HG03066 (cell line): ENCODE results near the gene MREG.

ENCODE experiments used
- ATAC-seq: cut with Tn5 transposase; IDR thresholded peaks from one replicate; pipeline ENCODE4 v1.9.1; 2021; ENCODE audit warnings: low read depth; ENCODE audit not compliant: unreplicated experiment

The MREG gene

GRCh38 chr2:216013080-216013909, at the start of gene MREG:
TSS of gene MREG (minus strand) at chr2:216013551. CDS start at chr2:216013327, 224 bp downstream.
- ATAC-seq: peak; percentile 44

DNA sequence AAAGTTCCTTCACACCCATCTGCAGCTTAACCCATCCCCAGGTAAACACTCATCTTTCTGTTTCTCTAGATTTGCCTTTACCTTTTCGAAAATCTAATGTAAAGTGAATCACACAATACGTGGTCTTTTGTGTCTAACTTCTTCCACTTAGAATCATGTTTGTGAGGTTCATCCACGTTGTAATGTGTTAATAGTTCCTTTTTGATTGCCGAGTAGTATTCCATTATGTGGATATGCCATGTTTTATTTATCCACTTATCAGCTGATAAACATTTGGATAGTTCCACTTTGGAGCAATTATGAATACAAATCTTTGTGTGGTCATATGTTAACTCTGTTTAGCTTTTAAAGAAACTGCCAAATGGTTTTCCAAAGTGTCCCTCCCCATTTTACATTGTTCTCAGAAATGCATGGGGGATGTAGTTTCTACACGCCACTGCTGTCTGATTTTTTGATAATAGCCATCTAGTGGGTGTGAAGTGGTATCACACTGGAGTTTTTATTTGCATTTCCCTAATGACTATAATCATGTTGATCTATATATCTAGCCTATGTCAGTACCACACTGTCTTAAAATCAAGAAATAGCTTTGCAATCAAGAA, 46.0 kb upstream of the MREG start:
- no peak for ATAC-seq

GRCh38 chr2:216057688-216058193, 44.4 kb upstream of the MREG start:
- ATAC-seq: peak; percentile 81

- peak; percentile 51 for ATAC-seq
These were observed 43.4 kb upstream of the MREG start for GRCh38 chr2:216056739-216057138.

DNA sequence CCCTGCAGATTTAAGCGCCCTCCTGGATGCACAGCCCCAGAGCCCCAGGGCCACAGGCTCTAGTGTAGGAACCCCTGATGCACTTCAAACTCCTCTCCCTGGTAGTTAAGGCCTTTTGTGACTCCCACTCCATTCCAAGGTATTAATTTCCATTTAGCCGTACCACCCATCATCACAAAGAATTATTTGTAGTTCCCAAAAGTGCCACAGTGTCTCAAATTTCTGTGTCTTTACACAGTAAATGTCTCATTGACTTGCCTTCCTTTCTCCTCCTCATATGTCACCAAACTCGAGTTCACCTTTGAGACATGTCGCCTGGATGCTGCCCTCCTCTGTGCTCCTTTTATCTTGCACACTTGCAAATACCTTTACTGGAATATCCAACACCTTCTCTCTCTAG, 42.3 kb upstream of the MREG start:
- no peak for ATAC-seq

DNA sequence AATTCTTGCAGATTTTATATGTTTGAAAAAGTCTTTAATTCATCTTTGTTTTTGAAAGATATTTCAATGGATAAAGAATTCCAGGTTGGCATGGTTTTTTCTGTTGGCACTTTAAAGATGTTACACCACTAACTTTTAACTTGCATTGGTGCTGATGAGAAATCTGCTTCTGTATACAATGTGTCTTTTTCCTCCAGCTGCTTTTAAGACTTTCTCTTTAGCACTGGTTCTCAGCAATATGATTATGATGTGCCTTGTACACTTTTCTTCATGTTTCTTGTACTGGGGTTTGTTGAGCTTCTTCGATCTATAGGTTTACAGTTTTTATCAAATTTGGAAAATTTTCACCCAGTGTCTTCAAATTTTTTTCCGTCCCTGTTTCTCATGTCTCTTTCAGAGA, 39.1 kb upstream of the MREG start:
- ATAC-seq: no peak

DNA sequence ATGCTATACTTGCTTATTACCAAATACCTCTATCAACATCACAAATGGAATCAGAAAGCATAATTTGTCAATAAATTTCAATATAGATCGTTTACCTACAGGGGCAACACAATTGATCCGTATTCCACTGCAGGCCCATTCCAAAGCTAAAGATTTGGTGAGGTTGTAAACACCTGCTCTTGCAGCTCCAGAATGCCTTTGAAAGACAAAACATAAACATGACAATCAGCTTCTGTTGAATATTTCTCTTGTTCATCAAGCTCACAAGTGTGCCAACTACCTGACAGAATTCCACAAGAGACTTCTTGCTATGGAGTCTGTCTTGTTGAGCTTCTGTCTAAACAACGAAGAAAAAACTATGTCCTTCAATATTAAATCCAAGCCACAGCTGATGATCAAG, 38.0 kb upstream of the MREG start:
- no peak for ATAC-seq

DNA sequence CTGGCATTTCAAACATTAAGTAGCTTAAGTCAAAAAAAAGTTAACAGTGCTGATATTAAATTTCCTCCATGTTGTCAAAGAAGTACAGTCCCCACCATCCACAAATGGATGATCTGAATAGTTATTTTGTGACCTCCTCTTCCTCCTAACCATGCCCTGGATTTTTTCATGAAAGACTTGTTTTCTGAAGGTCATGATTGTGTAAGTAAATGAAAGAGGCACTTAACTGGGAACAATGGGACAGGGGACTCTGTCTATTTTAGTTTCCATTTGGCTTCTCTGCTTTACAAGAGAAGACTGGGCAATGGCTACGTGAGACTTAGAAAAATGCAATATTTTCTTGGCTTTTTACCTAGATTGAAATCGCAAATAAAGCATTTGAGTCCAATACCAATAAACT, 36.1 kb upstream of the MREG start:
- no peak for ATAC-seq

DNA sequence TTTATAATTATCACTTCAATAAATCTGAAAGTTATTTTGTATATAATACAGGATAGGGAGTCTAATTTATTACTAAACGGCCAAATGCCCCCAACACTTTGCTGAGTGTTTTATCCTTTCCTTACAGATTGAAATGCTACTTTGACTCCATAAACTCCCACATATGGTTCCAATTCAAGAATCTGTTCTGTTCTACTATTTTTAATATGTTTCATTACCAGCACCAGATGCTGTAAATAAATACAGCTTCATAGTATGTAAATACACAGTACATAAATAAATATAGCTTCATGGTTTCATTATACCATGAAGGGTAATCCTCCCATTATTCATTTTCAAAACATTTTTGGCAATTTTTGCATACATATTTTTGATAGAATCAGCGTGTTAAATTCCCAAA, 34.0 kb upstream of the MREG start:
- no peak for ATAC-seq

- peak; percentile 97 for ATAC-seq
These were observed 31.6 kb upstream of the MREG start for GRCh38 chr2:216044883-216045486.

- no peak for ATAC-seq
These were observed 30.6 kb upstream of the MREG start for GRCh38 chr2:216043949-216044348.

- ATAC-seq: no peak
These were observed 28.1 kb upstream of the MREG start for GRCh38 chr2:216041438-216041837.

DNA sequence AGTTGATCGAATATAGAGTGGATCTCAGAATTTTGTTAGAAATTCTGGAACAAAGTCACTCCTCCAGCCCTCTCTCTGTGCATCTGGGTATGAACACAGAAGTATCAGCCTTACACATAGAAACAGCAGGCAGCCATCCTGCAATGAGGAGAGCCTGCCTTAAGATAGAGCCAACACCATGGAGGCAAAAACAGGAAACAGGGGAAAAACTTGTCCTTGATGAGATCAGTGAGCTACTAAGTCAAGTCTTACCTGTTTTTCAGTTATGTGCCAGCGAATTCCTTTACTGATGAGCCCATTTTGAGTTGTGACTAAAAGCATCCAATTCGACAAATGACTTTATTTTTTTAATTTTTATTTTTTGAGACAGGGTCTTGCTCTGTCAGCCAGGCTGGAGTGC, 26.6 kb upstream of the MREG start:
- no peak for ATAC-seq

DNA sequence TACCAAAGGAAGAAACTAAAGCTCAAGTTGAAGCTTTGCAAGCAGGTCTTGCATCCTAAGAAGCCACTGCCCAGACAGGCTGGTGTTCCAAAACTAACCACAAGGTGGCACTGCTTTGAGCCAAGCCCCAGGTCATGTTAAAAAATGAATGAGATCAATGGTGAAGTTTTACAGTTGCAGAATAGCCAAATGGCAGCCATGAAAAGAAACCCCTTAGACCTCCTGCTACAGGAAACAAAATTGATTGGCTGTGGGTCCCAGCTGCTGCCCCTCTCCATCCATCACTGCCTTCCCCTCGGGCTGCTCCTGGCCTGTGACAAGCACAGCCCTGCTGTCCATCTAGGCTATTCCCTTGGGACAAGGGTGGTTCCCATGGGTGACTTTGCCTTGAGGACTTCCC, 20.7 kb upstream of the MREG start:
- ATAC-seq: peak; percentile 38

- no peak for ATAC-seq
These were observed 20.1 kb upstream of the MREG start for GRCh38 chr2:216033403-216033802.

GRCh38 chr2:216031960-216032689, 18.8 kb upstream of the MREG start:
- peak; percentile 74 for ATAC-seq

DNA sequence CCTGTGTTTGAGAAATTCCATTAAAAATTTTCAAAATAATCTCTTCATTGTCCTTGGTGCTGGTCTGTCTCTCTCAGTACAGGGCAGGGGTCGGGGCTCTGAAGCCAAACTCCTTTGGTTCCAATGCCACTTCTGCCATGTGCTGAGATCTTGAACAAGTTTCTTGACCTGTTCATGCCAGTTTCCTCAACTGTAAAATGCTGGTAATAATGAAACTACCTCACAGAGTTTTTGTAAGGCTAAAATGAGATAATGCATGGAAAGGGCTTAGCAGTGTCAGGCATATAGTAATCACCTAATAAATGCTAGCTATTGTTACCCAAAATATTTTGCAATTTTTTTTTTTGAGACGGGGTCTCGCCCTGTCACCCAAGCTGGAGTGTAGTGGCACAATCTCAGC, 16.9 kb upstream of the MREG start:
- ATAC-seq: no peak

DNA sequence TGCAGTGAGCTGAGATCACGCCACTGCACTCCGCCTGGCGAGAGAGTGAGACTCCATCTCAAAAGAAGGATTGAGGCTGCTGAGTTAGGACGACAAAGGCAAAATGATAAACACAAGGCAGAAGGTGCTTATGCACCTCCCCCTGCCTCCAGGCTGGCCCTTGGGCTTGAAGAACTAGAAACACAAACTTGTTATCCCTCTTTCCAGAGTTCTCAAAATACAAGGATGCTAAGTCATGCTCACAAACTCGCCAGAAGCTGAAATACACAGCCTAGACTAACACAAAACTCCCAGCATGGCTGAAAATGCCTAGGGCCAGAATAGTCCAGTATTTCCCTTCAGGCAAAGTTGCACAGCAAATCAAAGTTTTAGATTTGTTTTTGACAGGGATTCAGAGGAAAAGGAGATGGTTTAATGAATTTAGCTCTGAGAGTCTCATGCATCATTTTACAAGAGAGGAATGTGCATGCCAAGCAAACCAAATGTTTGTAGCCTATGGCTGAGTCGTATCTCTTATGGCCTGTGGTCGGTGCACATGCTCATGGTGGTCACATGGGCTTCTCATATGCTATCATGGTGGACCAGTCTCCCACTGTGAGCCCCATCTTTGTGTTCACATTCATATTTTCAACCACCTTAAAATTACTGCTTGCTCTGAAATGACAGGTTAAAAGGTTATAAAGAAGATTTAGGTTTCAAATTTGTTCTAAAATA, 16.2 kb upstream of the MREG start:
- ATAC-seq: no peak

DNA sequence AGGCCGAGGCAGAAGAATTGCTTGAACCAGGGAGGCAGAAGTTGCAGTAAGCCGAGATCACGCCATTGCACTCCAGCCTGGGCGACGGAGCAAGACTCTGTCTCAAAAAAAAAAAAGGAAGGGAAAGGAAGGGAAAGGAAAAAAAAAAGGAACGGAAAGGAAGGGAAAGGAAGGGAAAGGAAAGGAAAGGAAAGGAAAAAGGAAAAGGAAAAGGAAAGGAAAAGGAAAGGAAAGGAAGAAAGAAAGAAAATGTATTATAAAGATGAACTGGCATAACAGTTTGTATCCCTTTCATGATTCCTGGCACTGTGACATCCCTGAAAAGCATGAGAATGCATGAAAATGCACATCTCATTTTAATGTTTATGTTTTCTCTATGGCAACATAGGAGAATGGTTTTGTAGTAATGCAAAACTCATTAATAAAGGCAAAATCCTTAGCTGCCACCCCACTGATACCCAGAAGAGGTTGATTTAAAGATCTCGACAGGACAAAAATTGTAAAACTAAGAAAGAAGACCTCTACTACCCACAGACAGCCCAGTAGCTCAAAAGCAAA, 11.5 kb upstream of the MREG start:
- no peak for ATAC-seq

DNA sequence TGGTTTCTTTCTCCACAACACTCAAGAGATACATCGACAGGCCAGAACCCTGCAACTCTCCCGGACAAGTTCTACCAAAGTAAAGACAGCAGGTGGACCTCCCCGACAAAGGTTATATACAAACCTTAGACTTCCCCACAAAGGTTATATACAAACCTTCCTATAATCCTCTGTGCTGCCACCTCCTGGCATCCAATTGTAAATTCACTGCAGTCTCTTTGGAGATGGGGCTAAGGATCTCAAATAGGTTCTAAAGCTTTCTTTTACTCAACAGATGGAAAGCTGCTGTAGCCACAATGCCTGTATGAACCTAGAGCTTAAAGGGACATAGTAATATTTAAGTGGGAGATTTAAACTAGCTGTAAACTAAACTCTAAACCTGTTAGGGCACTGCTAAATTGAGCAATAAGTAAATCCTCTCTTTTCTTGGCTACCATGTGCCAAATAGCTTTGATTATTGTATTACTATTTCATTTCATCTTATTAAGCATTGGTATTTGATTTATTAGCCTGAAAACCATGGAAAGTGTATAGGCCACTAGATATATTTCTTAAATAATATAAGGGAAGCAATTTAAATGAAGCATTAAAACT, 9.8 kb upstream of the MREG start:
- ATAC-seq: peak; percentile 91
